22Rv1 (cell line): ENCODE data around the gene KIF25.

Source experiments
- ZFX ChIP-seq: fragments of 450-650 bp; IDR thresholded peaks from 2 replicates; pipeline ENCODE4 v1.6.1; 2017; ENCODE audit warnings: antibody characterized with exemption, borderline replicate concordance
- TF ChIP-seq, protein P1 (sequence below): fragments of 450-650 bp; IDR thresholded peaks from 2 replicates; pipeline ENCODE4 v1.5.1; 2017; ENCODE audit warnings: mild to moderate bottlenecking

DNA sequence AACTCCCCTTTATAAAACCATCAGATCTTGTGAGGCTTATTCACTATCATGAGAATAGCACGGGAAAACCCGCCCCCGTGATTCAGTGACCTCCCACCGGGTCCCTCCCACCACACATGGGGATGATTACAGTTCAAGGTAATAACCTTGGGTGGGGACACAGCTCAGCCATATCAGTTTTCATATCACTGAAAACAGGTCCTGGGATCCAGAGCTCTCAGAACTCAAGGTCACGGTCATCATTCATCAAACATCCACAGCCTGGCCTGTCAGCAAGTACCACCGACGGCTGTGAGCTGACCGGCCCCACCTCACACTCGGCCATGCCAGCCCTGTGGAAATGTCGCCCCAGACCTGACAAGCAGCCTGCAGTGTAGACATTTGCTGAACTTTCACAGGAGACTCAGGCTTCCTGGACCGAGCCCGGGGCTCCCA lies 95.6 kb downstream of the KIF25 start:
- TF ChIP-seq, protein P1, sequence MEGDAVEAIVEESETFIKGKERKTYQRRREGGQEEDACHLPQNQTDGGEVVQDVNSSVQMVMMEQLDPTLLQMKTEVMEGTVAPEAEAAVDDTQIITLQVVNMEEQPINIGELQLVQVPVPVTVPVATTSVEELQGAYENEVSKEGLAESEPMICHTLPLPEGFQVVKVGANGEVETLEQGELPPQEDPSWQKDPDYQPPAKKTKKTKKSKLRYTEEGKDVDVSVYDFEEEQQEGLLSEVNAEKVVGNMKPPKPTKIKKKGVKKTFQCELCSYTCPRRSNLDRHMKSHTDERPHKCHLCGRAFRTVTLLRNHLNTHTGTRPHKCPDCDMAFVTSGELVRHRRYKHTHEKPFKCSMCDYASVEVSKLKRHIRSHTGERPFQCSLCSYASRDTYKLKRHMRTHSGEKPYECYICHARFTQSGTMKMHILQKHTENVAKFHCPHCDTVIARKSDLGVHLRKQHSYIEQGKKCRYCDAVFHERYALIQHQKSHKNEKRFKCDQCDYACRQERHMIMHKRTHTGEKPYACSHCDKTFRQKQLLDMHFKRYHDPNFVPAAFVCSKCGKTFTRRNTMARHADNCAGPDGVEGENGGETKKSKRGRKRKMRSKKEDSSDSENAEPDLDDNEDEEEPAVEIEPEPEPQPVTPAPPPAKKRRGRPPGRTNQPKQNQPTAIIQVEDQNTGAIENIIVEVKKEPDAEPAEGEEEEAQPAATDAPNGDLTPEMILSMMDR = no peak
- TF ChIP-seq ZFX = no peak
